ENCODE results near the gene TMEM269.

- TF ChIP-seq POLR2AphosphoS5 (IDR thresholded peaks at IDR 0.05; ENCODE audit: low read depth, low read length), result no peak
- TF ChIP-seq POU2F2 (IDR thresholded peaks at IDR 0.05; ENCODE audit: low read depth, low read length), result no peak
These were observed 16.6 kb upstream of the TMEM269 start for GRCh38 chr1:42768172-42768571.
